Left lobe of liver (tissue), 2 donors: Measurements from ENCODE around the gene KNOP1. TPM values are rescaled to one million over a fixed set of nuclear protein-coding genes. Genes with fewer than 3 reads are reported as not detected.

Experiments used
- ATAC-seq: fragments of 200-7000 bp; cut with Tn5 transposase; one replicate; pipeline ENCODE4 v1.9.1; 2020; ENCODE audit warnings: mild to moderate bottlenecking, moderate library complexity
- DNase-seq: peaks from one replicate; pipeline ENCODE4 v3.0.0-alpha.2; 2020; ENCODE audit warnings: low spot score
- total RNA-seq: library from RNA; stranded (reverse); gene quantifications from one replicate; pipeline ENCODE4 v1.2.1, GENCODE V29; 2021
- donor health status: DM: no; HTN: no; CAD: no; lungs with moderate emphysema.
- donor health status: DM: no; HTN: yes; CAD: no.

KNOP1 gene
- total RNA-seq, 1 donor from 2014 or later: 4.9 TPM

DNA sequence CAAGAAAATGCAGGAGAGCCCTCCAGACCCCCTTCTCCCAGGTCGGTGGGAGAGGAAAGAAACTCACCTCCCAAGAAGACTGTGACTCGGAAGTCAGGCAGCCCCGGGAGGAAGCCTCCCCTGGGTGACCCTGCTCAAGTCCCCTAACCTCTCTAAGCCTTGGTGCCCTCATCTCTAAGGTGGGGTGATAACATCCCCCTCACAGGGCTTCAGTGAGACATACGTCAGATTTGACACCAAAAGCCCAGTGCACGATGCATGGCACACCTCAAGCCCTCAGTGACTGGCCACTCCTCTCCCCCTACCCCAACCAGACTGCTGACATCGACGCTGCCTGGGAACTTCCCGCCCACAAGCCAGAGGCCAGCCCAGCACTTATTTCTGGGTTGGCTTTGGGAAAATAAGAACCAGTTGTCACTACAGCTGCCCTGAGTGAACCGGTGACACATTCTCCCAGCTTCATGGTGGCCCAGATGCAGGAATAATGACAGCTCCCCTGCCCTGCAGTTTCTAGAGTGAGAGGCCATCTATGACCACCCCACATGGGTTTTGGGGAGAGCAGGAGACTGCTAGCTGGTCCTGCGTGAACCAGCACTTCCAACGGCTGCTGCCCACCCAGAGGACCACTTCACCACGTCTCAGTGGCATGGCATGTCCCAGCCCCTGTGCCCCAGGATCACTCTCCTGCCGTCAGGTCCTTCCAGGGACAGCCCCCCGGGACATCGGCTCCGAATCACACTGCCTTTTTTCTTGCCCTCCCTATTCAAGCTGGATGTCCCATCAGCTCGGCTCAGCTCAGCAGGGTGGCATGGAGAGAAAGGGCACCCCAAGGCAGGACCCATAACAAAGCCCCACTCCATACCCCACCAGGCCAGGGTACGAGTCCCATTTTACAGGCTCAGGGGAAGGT, 9.5 kb downstream of the KNOP1 start:
- DNase-seq (no peak), ATAC-seq (no peak)

DNA sequence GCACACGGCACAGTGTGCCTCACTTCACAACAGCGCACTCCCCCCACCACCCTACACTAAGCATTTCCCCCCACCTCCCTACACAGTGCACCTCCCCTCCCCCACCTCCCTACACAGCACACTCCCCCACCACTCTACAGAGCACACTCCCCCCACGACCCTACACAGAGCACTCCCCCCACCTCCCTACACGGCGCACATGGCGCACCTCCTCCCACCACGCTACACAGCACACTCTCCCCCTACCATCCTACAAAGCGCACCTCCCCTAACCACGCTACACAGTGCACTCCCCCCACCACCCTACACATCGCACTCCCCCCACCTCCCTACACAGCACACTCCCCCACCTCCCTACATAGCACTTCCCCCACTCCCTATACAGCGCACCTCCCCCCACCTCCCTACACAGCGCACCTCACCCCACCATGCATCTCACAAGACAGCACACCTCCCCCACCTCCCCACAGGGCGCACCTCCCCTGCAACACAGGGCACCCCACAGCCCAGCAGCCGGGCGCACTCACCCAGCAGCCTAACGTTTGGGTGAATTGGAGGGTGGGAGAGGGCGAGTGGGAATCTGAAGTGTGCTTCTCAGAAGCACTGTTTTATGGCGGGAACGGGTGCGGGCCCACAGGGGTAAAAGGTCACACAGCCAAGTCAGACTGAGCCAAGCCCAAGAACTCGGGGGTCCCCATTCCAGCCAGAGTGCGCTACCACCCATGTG, 10.3 kb downstream of the KNOP1 start:
- DNase-seq (no peak), ATAC-seq (no peak)

DNA sequence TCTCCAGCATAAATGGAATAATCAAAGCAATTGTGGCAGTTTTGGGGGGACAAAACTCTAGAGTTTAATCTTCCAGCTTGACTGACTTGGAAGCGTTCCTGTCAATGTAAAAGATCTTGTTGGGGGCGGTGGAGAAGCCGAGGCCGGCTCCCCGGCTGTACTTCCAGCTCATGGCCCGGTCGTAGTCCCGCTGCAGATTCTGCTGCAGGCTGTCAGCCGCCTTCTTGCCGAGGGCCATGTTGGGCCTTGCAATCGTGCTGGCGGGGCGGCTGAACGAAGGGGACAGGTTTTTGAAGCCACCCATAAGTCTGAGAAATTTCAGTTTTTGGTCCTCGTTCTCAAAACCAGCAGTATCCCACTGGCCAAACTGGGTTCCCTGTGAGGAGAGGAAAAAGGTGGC, 11.2 kb downstream of the KNOP1 start:
- DNase-seq (no peak), ATAC-seq (no peak)

DNA sequence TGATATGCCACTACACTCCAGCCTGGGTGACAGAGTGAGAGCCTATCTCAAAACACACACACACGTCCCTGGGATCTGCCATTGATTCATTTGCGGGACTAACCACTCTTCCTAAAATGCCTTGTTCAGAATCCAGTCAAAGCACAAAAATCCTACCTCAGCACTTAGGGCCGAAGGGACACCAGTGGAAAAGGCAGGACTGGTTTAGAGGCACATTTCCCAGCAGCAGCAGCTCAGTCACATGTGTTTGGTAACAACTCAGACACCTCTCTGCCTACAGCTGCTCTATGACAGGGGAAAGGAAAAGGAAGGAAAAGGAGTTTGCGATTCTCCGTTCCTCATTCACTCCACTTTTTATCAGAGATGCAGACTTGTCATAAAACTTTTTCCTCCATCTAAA, 12.2 kb downstream of the KNOP1 start:
- ATAC-seq (no peak), DNase-seq (no peak)

DNA sequence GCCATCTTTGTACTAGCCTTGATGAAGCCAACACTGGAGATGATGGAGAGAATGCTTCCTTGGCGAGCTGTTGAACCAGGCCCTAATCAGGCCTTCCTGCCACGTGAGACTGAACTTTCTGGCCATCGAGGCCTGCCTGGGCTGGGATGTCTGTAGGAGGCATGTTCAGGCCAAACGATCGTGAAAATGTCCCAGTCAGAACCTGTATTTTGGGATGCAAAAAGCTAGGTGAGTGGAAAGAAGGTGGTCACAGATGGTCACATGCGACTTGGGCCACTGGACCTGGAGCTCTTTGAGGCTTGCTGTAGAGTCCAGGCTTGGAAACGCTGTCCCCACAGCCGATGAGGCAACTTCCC, 12.9 kb downstream of the KNOP1 start:
- DNase-seq (no peak), ATAC-seq (no peak)

DNA sequence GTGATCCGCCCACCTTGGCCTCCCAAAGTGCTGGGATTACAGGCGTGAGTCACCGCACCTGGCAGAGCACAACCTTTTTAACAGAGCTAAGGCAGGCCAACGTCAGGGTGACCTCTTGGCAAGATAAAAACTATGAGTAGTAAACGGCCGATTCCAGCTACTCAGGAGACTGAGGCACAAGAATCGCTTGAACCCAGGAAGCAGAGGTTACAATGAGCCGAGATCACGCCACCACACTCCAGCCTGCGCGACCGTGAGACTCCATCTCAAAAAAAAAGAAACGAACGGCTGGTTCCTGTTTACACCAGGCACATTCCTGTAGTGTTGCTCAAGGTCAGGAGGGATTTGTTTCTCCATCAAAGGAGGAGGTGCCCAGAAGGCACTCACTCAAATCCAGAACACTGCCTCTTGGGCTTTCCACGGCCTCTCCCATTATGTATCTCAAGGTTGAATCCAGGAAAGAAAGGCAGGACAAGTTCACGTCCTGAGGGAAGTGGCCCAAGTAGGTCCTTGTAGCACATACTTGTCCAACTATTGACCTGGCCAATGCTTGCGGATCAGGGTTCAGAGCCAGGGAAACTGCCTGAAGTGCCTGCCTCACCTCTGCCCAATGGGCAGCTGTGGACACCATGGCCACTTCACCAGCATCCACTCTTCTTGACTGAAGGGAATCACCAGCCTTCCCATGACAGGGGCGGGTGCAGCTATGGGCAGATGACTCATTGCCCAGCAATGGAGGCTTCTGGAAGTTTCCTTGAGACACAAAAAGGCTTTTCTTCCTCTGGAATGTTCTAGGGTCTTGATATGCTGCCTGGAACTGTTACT, 13.5 kb downstream of the KNOP1 start:
- ATAC-seq (no peak), DNase-seq (no peak)

DNA sequence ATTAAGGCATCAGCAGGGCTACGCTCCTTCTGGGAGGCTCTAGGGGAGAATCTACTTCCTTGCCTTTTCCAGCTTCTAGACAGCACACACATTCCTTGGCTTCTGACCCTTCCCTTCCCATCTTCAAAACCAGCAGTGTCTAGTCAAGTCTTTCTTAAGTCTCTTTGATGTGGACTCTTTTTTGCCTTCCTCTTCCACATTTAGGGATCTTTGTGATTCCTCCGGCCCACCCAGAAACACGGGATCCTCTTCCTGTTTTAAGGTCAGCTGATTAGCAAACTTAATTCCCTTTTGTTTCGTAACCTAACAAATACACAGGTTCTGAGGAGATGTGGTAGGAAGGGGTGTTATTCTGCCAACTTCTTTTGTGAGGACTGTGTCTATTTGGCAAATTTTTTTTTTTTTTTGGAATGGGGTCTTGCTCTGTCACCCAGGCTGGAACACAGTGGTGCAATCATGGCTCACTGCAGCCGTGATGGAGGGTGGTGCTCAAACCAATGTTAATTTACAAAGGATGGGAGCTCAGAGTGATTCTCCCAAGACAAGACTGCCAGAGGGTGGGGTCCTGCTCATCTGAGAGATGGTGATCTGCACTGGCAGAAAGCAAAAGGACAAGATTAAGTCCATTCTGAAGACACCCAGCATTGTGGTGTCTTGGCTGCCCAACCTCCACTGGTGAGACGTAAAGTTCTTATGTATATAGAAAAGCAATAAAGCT, 14.7 kb downstream of the KNOP1 start:
- DNase-seq (no peak), ATAC-seq (no peak)

DNA sequence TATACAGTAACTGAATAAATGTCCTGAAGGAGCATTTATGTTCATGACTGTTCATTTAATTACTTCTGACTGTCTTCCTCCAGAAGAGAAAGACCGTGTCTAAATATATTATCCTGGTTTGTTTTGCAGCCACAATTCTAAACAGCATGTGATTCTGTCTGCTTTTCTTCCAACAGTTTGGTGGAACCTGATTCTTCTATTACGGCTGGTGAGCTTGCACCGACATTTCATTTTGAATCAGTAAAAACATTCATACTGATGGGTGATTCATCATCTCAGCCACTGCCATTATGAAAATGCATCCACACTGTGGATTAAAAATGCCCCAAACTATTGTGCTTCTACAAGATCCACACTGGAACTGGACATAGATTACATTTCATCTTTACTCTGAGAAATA, 16.9 kb downstream of the KNOP1 start:
- no peak for DNase-seq

DNA sequence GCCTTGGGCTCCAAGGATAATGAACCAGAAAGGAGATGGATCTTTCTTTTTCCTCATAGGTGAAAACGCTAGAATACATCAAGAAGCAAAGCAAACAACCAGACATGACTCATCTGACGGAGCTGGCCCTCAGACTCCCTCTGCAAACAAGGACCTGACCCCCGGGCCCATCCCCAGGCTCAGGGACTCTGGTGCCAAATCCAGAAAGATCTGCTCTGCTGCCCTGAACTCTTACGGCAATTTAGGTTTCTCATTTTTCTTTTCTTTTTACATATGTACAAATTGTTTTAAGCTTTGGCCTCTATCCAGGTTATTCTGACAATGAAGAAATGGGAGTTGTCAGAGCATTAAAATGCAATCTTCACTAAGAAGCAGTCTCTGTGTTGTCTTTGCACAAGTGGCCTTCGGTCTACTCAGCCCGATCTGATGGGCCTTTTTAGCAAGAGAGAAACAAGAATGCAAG, 17.7 kb downstream of the KNOP1 start:
- ATAC-seq: peak; percentile 78
- DNase-seq: peak; percentile 60

More for the DNA sequence above, 16.9 kb downstream of the KNOP1 start:
- no peak for ATAC-seq

DNA sequence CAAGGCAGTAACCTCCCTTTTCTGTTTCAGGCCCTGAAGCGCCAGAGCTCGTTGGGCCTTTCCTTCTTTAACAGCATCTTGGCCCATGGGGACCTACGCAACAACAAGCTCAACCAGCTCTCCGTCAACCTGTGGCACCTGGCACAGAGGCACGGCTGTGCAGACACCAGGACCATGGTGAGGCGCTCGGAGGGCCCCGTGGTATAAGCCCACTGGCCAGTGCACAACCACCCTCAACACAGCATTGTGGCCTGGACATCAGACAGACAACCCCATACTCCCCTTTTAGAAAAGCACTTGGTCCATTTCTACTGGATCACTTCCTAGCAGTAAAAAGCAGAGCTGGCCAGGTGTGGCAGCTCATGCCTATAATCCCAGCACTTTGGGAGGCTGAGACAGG, 18.6 kb downstream of the KNOP1 start:
- no peak for DNase-seq
- no peak for ATAC-seq

DNA sequence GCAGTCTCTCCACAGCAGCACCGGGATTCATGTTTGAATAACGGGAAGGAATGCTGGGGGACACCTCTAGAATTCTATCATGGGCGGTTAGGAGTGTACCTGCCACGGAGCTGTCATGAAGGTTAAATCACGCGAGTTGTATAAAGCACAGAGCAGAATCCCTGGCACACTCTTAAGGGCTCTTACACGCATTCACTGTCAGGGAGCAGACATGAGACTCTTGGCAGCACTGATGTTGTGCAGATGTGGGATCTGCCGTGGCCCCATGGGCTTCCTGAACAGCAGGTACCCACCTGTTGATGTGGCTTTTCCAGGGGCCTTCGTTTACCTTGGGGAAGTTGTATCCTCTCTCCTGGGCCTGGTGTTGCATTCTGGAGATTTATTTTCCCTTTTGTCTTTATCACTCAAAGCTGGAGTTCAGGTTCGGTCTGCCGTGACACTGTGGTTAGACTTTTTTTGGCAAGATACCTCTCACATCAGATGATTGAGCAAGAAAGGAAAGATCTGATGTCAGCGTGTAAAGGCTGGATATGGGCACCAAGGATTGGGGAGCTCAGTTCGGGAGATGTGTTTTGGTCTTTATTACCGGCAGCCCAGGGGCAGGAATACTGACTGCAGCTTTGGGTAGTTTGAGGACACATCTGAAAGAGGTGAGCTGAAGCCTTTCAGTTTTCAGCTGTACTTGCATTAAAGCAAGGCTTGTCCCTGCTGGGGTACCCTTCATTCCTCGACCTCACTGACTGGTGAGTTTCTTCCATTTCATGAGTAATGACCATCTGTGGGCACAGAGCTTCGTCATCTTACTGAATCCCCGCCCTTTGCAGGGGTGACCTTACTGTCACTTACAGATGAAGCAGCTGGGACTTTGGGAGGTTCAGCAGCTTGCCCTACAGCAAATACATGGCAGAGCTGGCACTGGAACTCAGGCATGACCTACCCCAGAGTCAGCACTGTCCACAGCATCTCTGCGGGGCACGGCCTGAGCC, 19.3 kb downstream of the KNOP1 start:
- ATAC-seq (peak; percentile 77), DNase-seq (no peak)

DNA sequence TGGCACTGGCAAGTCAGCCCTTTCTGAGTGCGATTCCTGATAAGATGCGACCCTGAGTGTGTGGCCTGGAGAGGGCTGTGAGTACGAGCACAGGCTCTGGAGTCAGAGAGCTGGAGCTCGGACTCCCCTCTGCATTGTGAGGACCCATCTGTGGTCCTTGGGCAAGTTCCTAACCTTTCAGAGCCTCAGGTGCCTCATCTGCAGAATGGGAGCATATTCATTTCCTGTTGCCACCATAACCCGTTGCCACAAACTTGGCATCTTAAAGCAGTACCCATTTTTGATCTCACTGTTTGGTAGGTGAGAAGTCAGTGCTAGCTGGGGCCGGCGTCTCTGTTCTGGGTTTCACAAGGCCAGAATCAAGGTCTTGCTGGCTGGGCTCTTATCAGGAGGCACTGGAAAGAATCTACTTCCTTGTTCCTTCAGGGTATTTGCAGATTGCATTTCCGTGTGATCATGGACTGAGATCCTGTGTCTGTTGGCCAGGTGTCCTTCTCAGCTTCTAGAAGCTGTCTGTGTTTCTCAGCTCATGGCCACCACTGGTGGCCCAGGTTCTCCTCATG, 20.2 kb downstream of the KNOP1 start:
- no peak for ATAC-seq
- DNase-seq: no peak

DNA sequence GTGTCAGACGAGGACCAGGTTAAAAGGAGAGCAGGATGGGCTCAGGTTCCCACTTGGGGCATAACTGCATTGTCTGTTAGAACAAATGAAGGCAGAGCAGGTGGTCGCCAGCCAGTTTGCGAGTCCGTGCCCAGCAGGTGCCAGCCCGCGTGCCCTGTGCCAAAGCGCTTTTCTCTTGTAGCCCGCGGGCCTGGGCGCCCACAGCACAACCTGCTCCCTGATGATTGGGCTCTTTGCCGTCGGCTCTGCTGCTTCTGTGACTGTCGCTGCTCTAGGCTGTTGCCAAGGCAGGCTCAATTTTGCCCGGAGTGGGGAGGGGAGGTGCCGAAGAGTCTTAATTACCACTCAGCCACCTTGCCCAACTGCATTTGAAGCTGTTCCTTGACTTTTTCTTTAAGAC, 21.1 kb downstream of the KNOP1 start:
- ATAC-seq (no peak), DNase-seq (no peak)

DNA sequence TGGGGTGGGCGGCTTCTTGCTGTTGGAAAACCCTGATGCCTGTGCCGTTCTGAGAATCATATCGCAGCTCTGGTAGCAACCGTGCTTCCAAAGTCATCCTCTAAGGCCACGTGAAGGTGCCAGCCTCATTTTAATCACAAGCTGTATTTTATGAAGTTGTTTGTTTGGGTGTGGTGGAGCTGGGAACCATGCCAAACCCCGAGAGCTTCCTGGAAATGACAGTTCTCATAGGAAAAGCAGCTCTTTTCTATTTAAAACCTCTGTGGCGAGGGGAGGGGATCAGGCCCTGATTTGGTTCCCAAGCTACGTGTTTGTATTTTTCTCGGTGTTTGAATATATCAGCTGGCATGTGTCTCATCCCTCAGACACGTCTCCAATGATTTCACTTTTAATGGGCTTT, 21.7 kb downstream of the KNOP1 start:
- peak; percentile 10 for ATAC-seq
- DNase-seq: peak; percentile 59

DNA sequence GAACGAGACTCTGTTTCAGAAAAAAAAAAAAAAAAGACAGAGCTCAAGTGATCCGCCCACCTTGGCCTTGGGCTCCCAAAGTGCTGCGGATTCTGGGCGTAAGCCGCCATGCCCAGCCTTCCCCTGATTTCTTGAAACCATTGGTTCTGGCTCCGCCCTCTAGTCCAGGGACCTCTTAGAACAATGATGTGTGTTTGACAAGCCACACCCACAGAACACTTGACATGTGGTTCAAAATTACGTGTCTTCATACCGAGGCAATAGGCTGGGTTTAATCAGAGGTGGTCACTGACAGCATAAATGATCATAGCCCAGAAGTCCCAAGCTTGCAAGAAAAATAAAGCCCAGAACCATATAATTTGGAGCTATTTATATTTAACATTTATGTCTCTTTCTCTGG, 23.0 kb downstream of the KNOP1 start:
- ATAC-seq (no peak), DNase-seq (no peak)

DNA sequence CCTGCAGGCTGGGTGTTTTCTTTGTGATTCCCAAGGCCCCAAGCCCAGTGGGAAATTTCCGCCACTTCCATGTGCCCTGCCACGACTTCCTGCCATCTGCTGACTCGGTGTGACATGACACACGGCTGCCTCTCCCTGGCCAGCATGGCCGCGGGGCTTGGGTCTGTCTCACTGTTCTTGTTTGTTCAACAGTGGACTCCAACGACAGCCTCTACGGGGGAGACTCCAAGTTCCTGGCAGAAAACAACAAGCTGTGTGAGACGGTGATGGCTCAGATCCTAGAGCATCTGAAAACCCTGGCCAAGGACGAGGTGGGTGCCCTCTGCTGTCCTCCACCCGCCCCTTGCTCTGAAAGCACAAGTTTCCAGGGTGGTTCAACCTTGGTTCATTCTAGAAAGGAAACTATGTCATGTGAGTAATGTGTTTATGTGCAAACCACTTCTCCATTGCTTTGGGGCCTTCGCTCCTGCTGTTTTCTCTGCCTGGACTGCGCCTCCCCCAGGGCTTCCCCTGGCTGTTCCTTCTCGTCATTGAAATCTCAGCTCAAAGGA, 26.8 kb downstream of the KNOP1 start:
- DNase-seq (no peak), ATAC-seq (peak; percentile 43)

DNA sequence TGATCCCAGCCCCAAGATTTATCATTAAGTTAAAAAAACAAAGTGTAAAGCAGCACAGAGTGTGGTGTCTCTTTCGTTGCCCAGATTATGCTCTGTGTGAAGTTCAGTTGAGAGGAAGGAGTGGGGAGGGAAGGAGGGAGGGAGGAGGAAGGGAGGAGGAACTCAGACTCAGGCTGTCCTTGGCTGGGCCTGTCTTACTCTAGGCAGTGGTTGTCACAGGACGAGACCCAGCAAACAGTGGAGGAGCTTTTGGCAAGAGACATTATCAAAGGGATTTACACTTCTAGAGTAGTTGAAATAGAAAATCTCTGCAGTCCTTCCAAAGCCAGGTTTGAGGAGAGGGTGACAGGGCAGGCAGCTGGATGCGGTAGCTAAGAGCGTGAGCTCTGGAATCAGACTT, 27.8 kb downstream of the KNOP1 start:
- DNase-seq: no peak
- peak; percentile 41 for ATAC-seq

DNA sequence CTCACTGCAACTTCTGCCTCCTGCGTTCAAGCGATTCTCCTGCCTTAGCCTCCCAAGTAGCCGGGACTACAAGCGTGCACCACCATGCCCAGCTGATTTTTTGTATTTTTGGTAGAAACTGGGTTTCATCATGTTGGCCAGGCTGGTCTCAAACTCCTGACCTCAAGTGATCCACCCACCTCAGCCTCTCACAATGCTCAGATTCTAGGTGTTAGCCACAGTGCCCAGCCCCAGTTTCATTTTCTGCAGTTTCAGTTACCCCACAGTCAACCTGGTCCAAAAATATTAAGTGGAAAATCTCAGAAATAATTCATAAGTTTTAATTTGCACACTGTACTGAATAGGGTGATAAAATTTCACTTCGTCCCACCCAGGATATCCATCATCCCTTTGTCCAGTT, 28.7 kb downstream of the KNOP1 start:
- DNase-seq (no peak), ATAC-seq (no peak)
